Measurements from ENCODE around the gene OLFML1. TPM values are rescaled to one million over a fixed set of nuclear protein-coding genes. Genes with fewer than 3 reads are reported as not detected.

The OLFML1 gene
- total RNA-seq, 1 experiment from 2014 or later = not detected

DNA sequence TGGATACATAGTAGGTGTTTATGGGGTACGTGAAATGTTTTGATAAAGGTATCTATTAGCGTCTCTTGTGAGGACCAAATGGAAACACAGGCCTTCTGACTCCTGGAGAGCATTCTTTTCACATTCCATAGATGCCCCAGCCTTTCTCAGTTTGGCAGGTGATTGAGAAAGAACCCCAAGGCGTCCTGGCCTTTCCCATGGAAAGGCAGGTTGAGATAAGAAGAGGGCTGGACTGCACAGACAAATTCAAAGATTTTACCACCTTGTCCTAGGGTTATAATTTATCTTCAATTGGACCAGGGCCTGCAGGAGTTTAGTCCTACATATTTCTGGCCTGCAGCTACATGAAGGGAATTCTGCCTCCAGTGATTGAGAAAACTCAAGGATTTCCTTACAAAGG lies 661 bp upstream of the OLFML1 start:
- no peak for DNase-seq (ENCODE audit: low spot score)
- Mint-ChIP-seq H3K27ac (no peak overlapping the region), H3K36me3 (no peaks in the 10 kb centered on the region), H3K27me3 (ENCODE audit: low read depth) (no peaks in the 10 kb centered on the region), H3K4me1 (peaks cover 25% of the 10 kb centered on the region), H3K9me3 (0 out of 2 replicates have a peak, but pooled peaks cover 4% of the 10 kb centered on the region), H3K4me3 (no peak overlapping the region)
- ATAC-seq = peak; percentile 74
- CTCF ChIA-PET = no interaction called here
- POLR2A ChIA-PET = no interaction called here
- TF ChIP-seq MAX (CRISPR knock-in tag; IDR thresholded peaks at IDR 0.05) (no peak), SMAD3 (CRISPR knock-in tag; IDR thresholded peaks at IDR 0.05; ENCODE audit: borderline replicate concordance) (no peak), SP1 (CRISPR knock-in tag; conservative IDR thresholded peaks at IDR 0.05) (no peak), FOXP1 (CRISPR knock-in tag; IDR thresholded peaks at IDR 0.05; ENCODE audit: borderline replicate concordance) (no peak), GABPB1 (CRISPR knock-in tag; IDR thresholded peaks at IDR 0.05) (no peak)
- TF ChIP-seq, protein P1, sequence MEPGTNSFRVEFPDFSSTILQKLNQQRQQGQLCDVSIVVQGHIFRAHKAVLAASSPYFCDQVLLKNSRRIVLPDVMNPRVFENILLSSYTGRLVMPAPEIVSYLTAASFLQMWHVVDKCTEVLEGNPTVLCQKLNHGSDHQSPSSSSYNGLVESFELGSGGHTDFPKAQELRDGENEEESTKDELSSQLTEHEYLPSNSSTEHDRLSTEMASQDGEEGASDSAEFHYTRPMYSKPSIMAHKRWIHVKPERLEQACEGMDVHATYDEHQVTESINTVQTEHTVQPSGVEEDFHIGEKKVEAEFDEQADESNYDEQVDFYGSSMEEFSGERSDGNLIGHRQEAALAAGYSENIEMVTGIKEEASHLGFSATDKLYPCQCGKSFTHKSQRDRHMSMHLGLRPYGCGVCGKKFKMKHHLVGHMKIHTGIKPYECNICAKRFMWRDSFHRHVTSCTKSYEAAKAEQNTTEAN (CRISPR knock-in tag; IDR thresholded peaks at IDR 0.05) = no peak
- TF ChIP-seq, protein P2, sequence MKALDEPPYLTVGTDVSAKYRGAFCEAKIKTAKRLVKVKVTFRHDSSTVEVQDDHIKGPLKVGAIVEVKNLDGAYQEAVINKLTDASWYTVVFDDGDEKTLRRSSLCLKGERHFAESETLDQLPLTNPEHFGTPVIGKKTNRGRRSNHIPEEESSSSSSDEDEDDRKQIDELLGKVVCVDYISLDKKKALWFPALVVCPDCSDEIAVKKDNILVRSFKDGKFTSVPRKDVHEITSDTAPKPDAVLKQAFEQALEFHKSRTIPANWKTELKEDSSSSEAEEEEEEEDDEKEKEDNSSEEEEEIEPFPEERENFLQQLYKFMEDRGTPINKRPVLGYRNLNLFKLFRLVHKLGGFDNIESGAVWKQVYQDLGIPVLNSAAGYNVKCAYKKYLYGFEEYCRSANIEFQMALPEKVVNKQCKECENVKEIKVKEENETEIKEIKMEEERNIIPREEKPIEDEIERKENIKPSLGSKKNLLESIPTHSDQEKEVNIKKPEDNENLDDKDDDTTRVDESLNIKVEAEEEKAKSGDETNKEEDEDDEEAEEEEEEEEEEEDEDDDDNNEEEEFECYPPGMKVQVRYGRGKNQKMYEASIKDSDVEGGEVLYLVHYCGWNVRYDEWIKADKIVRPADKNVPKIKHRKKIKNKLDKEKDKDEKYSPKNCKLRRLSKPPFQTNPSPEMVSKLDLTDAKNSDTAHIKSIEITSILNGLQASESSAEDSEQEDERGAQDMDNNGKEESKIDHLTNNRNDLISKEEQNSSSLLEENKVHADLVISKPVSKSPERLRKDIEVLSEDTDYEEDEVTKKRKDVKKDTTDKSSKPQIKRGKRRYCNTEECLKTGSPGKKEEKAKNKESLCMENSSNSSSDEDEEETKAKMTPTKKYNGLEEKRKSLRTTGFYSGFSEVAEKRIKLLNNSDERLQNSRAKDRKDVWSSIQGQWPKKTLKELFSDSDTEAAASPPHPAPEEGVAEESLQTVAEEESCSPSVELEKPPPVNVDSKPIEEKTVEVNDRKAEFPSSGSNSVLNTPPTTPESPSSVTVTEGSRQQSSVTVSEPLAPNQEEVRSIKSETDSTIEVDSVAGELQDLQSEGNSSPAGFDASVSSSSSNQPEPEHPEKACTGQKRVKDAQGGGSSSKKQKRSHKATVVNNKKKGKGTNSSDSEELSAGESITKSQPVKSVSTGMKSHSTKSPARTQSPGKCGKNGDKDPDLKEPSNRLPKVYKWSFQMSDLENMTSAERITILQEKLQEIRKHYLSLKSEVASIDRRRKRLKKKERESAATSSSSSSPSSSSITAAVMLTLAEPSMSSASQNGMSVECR (CRISPR knock-in tag; IDR thresholded peaks at IDR 0.05; ENCODE audit: borderline replicate concordance) = no peak

GRCh38 chr11:7486098-7486780 lies 933 bp downstream of the OLFML1 start:
- Mint-ChIP-seq H3K9me3 (0 out of 2 replicates have a peak, but pooled peaks cover 4% of the 10 kb centered on the region), H3K4me3 (no peak overlapping the region), H3K4me1 (peaks cover 31% of the 10 kb centered on the region), H3K27ac (no peak overlapping the region), H3K27me3 (ENCODE audit: low read depth) (no peaks in the 10 kb centered on the region), H3K36me3 (no peaks in the 10 kb centered on the region)
- TF ChIP-seq TEAD1 (CRISPR knock-in tag; IDR thresholded peaks at IDR 0.05) (no peak), RORB (CRISPR knock-in tag; IDR thresholded peaks at IDR 0.05) (no peak), ZNF512 (CRISPR knock-in tag; IDR thresholded peaks at IDR 0.05; ENCODE audit: borderline replicate concordance) (no peak)
- TF ChIP-seq, protein P3, sequence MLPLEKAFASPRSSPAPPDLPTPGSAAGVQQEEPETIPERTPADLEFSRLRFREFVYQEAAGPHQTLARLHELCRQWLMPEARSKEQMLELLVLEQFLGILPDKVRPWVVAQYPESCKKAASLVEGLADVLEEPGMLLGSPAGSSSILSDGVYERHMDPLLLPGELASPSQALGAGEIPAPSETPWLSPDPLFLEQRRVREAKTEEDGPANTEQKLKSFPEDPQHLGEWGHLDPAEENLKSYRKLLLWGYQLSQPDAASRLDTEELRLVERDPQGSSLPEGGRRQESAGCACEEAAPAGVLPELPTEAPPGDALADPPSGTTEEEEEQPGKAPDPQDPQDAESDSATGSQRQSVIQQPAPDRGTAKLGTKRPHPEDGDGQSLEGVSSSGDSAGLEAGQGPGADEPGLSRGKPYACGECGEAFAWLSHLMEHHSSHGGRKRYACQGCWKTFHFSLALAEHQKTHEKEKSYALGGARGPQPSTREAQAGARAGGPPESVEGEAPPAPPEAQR (CRISPR knock-in tag; IDR thresholded peaks at IDR 0.05) = no peak
- TF ChIP-seq, protein P4, sequence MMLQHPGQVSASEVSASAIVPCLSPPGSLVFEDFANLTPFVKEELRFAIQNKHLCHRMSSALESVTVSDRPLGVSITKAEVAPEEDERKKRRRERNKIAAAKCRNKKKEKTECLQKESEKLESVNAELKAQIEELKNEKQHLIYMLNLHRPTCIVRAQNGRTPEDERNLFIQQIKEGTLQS (CRISPR knock-in tag; conservative IDR thresholded peaks at IDR 0.05) = no peak
- TF ChIP-seq, protein P5, sequence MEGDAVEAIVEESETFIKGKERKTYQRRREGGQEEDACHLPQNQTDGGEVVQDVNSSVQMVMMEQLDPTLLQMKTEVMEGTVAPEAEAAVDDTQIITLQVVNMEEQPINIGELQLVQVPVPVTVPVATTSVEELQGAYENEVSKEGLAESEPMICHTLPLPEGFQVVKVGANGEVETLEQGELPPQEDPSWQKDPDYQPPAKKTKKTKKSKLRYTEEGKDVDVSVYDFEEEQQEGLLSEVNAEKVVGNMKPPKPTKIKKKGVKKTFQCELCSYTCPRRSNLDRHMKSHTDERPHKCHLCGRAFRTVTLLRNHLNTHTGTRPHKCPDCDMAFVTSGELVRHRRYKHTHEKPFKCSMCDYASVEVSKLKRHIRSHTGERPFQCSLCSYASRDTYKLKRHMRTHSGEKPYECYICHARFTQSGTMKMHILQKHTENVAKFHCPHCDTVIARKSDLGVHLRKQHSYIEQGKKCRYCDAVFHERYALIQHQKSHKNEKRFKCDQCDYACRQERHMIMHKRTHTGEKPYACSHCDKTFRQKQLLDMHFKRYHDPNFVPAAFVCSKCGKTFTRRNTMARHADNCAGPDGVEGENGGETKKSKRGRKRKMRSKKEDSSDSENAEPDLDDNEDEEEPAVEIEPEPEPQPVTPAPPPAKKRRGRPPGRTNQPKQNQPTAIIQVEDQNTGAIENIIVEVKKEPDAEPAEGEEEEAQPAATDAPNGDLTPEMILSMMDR (IDR thresholded peaks at IDR 0.05) = no peak
- DNase-seq (ENCODE audit: low spot score) = no peak
- ChIA-PET POLR2A (interaction anchor here (0.5 kb wide), 1 partner anchor 81 kb away, joined by 4 read pairs; no protein-coding TSS in a partner anchor), CTCF (interaction anchor here (1.3 kb wide), 1 partner anchor 63 kb away, joined by 5 read pairs; no protein-coding TSS in a partner anchor)
- ATAC-seq = no peak
